Activated naive CD8-positive, alpha-beta T cell treated with anti-CD3 and anti-CD28 coated beads for 36 hours (primary cell): Measurements from ENCODE around the gene PDLIM5. TPM values are rescaled to one million over a fixed set of nuclear protein-coding genes. Genes with fewer than 3 reads are reported as not detected.

Source experiments
- DNase-seq: peaks from one replicate; pipeline ENCODE4 v3.0.0; 2021
- H3K27ac Mint-ChIP-seq: one replicate; pipeline ENCODE4 v1.8.0; 2022; ENCODE audit warnings: mild to moderate bottlenecking, moderate library complexity, mixed read lengths
- H3K27me3 Mint-ChIP-seq: one replicate; pipeline ENCODE4 v1.8.0; 2022; ENCODE audit warnings: mild to moderate bottlenecking, mixed read lengths
- H3K36me3 Mint-ChIP-seq: one replicate; pipeline ENCODE4 v1.8.0; 2021; ENCODE audit warnings: mild to moderate bottlenecking, mixed read lengths
- H3K4me1 Mint-ChIP-seq: one replicate; pipeline ENCODE4 v1.8.0; 2021; ENCODE audit warnings: mixed read lengths
- H3K4me3 Mint-ChIP-seq: one replicate; pipeline ENCODE4 v1.8.0; 2022; ENCODE audit warnings: mild to moderate bottlenecking, moderate library complexity, mixed read lengths
- H3K9me3 Mint-ChIP-seq: one replicate; pipeline ENCODE4 v1.8.0; 2022; ENCODE audit warnings: mixed read lengths
- total RNA-seq, 2 experiments: library from RNA; stranded (reverse); gene quantifications; one replicate each; pipeline ENCODE4 v1.2.3, GENCODE V29; 2021

The PDLIM5 gene
- total RNA-seq, 2 experiments from 2014 or later = 15.1 to 17.0 TPM

GRCh38 chr4:94516067-94516466 lies 64.3 kb downstream of the PDLIM5 start:
- H3K4me1 Mint-ChIP-seq = peaks cover 19% of the 10 kb centered on the region
- peaks cover 4% of the 10 kb centered on the region for H3K36me3 Mint-ChIP-seq
- H3K27me3 Mint-ChIP-seq = no peaks in the 10 kb centered on the region
- no peak for DNase-seq
- no peak overlapping the region for H3K27ac Mint-ChIP-seq
- H3K4me3 Mint-ChIP-seq = no peak overlapping the region
- no peaks in the 10 kb centered on the region for H3K9me3 Mint-ChIP-seq

GRCh38 chr4:94516999-94517398 lies 65.3 kb downstream of the PDLIM5 start:
- H3K9me3 Mint-ChIP-seq = no peaks in the 10 kb centered on the region
- peaks cover 19% of the 10 kb centered on the region for H3K4me1 Mint-ChIP-seq
- no peak overlapping the region for H3K4me3 Mint-ChIP-seq
- H3K36me3 Mint-ChIP-seq = peaks cover 4% of the 10 kb centered on the region
- no peak overlapping the region for H3K27ac Mint-ChIP-seq
- DNase-seq = no peak
- no peaks in the 10 kb centered on the region for H3K27me3 Mint-ChIP-seq

- H3K27ac Mint-ChIP-seq = no peak overlapping the region
- peaks cover 4% of the 10 kb centered on the region for H3K36me3 Mint-ChIP-seq
- no peaks in the 10 kb centered on the region for H3K27me3 Mint-ChIP-seq
- no peak for DNase-seq
- H3K4me3 Mint-ChIP-seq = no peak overlapping the region
- H3K4me1 Mint-ChIP-seq = peaks cover 19% of the 10 kb centered on the region
- H3K9me3 Mint-ChIP-seq = no peaks in the 10 kb centered on the region
Measured at GRCh38 chr4:94517492-94517891, 65.8 kb downstream of the PDLIM5 start.

DNA sequence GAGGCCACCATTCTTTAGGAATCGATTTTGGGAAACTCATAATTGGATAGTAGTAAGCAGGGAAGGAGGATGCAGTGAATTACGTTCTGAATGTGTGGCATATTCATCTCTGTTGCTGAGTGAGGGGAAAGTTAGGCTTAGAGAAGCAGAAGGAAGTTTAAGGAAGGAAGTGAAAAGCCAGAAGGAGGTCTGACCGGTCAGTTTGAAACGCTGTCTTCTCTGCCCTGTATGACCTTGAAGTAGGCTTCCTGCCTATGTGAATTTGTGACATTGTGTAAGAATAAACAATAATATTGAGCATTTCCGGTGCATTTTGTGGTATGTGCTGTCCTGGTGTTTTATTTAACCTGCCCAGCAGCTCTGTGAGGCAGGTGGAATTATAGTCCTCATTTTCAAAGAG lies 67.3 kb downstream of the PDLIM5 start:
- Mint-ChIP-seq H3K27me3 (no peaks in the 10 kb centered on the region), H3K4me3 (no peak overlapping the region), H3K4me1 (peaks cover 19% of the 10 kb centered on the region), H3K36me3 (peaks cover 3% of the 10 kb centered on the region), H3K9me3 (no peaks in the 10 kb centered on the region), H3K27ac (no peak overlapping the region)
- no peak for DNase-seq

- DNase-seq = no peak
- Mint-ChIP-seq H3K27ac (no peak overlapping the region), H3K4me1 (peaks cover 19% of the 10 kb centered on the region), H3K36me3 (peaks cover 6% of the 10 kb centered on the region), H3K9me3 (no peaks in the 10 kb centered on the region), H3K27me3 (no peaks in the 10 kb centered on the region), H3K4me3 (no peak overlapping the region)
Measured at GRCh38 chr4:94519925-94520789, 68.4 kb downstream of the PDLIM5 start.

- peaks cover 23% of the 10 kb centered on the region for H3K4me1 Mint-ChIP-seq
- no peaks in the 10 kb centered on the region for H3K9me3 Mint-ChIP-seq
- no peaks in the 10 kb centered on the region for H3K27me3 Mint-ChIP-seq
- peaks cover 6% of the 10 kb centered on the region for H3K36me3 Mint-ChIP-seq
- H3K27ac Mint-ChIP-seq = no peak overlapping the region
- DNase-seq = no peak
- H3K4me3 Mint-ChIP-seq = no peak overlapping the region
Measured at GRCh38 chr4:94523033-94523580, 71.4 kb downstream of the PDLIM5 start.

DNA sequence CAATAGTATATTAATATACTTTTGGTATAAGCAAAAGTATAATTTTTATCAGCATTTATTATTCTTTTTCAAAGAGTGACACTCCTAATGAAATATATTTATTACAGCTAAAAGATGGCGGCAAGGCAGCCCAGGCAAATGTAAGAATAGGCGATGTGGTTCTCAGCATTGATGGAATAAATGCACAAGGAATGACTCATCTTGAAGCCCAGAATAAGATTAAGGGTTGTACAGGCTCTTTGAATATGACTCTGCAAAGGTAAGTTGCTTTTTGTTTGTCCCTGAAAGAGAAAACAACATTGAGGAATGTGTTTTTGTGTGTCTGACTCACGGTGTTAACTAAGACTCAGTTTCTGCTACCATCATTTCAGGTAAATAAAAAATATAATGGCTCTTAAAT lies 71.9 kb downstream of the PDLIM5 start:
- Mint-ChIP-seq H3K4me1 (peaks cover 22% of the 10 kb centered on the region), H3K27me3 (no peaks in the 10 kb centered on the region), H3K9me3 (no peaks in the 10 kb centered on the region), H3K4me3 (no peak overlapping the region), H3K27ac (no peak overlapping the region), H3K36me3 (peaks cover 6% of the 10 kb centered on the region)
- DNase-seq = no peak

GRCh38 chr4:94525993-94526728 lies 74.4 kb downstream of the PDLIM5 start:
- no peak for DNase-seq
- Mint-ChIP-seq H3K9me3 (no peaks in the 10 kb centered on the region), H3K27ac (no peak overlapping the region), H3K27me3 (no peaks in the 10 kb centered on the region), H3K4me3 (no peak overlapping the region), H3K36me3 (peaks cover 6% of the 10 kb centered on the region), H3K4me1 (peaks cover 4% of the 10 kb centered on the region)

- Mint-ChIP-seq H3K27ac (no peak overlapping the region), H3K4me3 (no peak overlapping the region), H3K4me1 (peaks cover 4% of the 10 kb centered on the region), H3K9me3 (no peaks in the 10 kb centered on the region), H3K36me3 (peaks cover 6% of the 10 kb centered on the region), H3K27me3 (no peaks in the 10 kb centered on the region)
- no peak for DNase-seq
Measured at GRCh38 chr4:94527556-94528233, 76.0 kb downstream of the PDLIM5 start.

DNA sequence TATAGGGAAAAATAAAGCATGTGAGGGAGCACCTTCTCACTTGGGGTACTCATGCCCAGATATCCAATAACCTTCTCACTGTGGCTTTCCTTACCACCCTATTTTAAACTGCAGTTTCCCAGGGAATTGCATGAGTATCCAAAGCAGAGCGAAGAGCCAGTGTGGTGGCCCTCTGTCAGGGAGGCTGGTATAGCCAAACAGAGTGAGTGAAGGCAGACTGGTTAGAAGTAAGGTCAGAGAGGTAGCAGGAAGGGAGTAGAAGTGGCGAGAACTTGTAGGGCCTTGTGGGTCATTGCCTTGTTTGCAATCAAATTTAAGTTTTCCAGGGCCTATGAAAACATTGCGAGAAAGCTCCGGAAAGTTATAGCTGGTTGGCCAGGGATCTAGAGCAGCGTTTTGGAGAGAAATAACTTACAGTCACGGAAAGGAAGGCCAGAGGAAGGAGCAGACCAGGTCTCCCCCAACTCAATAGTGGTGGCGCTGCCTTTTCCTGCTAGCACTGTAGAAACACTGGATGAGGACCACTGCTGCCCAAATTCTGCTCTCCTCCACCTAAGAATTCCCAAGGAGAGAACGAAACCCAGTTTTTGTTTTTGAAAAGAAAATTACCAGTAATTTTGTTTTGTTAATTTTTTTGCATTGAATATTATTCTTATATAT lies 77.2 kb downstream of the PDLIM5 start:
- no peak overlapping the region for H3K4me3 Mint-ChIP-seq
- no peak overlapping the region for H3K27ac Mint-ChIP-seq
- peaks cover 5% of the 10 kb centered on the region for H3K36me3 Mint-ChIP-seq
- DNase-seq = no peak
- H3K4me1 Mint-ChIP-seq = peaks cover 6% of the 10 kb centered on the region
- no peaks in the 10 kb centered on the region for H3K9me3 Mint-ChIP-seq
- no peaks in the 10 kb centered on the region for H3K27me3 Mint-ChIP-seq

- Mint-ChIP-seq H3K9me3 (no peaks in the 10 kb centered on the region), H3K4me1 (peaks cover 6% of the 10 kb centered on the region), H3K27me3 (no peaks in the 10 kb centered on the region), H3K27ac (no peak overlapping the region), H3K36me3 (peaks cover 2% of the 10 kb centered on the region), H3K4me3 (no peak overlapping the region)
- no peak for DNase-seq
Measured at GRCh38 chr4:94530073-94530472, 78.3 kb downstream of the PDLIM5 start.

GRCh38 chr4:94531991-94532789 lies 80.4 kb downstream of the PDLIM5 start:
- H3K36me3 Mint-ChIP-seq = peaks cover 2% of the 10 kb centered on the region
- DNase-seq = no peak
- H3K4me1 Mint-ChIP-seq = peaks cover 2% of the 10 kb centered on the region
- no peak overlapping the region for H3K27ac Mint-ChIP-seq
- no peaks in the 10 kb centered on the region for H3K9me3 Mint-ChIP-seq
- no peak overlapping the region for H3K4me3 Mint-ChIP-seq
- H3K27me3 Mint-ChIP-seq = no peaks in the 10 kb centered on the region

DNA sequence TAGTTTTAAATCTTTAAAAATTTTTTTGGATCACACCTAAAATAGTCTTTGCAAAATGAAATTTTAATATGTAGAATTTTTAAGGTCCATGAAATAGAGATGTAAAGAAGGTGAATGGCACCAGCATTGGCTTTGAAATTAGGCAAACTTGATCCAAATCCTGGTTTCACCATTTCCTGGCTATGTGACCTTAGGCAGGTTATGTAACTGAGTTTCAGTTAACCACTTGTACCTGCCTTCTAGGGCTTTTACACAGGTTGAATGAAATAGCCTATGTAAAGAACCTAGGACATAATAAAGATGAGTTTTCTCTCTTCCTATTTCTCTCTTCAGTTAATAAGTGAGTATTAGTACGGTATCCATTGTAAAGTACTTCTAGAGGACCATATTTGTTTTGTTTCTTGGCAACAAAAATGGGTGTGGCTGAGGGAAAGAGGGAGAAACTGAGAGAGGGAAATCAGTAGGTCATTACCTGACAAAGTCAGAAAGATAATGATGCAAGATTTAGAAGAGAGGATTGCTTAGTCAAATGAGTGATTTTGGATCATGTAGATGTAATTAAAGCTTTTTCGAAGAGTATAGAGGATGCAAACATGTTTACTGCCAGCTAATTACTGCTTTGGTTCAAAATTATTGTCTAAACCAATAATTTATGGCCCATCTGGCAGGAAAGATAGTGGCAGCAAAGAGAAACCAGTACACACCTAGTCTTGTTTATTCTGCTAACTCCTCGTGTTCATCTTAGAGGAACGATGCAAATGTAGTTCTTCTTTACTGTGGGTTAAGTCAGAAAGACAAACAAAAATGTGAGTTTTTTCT lies 81.9 kb downstream of the PDLIM5 start:
- Mint-ChIP-seq H3K4me3 (no peak overlapping the region), H3K9me3 (no peaks in the 10 kb centered on the region), H3K4me1 (peaks cover 2% of the 10 kb centered on the region), H3K27ac (no peak overlapping the region), H3K27me3 (no peaks in the 10 kb centered on the region), H3K36me3 (peaks cover 2% of the 10 kb centered on the region)
- no peak for DNase-seq
